Measurements from ENCODE around the gene FES.
"Not testable (repeated sequence)": the region's sequence is repeated elsewhere in the genome, so short reads cannot be mapped to it uniquely, and the experiment has no call there.

DNA sequence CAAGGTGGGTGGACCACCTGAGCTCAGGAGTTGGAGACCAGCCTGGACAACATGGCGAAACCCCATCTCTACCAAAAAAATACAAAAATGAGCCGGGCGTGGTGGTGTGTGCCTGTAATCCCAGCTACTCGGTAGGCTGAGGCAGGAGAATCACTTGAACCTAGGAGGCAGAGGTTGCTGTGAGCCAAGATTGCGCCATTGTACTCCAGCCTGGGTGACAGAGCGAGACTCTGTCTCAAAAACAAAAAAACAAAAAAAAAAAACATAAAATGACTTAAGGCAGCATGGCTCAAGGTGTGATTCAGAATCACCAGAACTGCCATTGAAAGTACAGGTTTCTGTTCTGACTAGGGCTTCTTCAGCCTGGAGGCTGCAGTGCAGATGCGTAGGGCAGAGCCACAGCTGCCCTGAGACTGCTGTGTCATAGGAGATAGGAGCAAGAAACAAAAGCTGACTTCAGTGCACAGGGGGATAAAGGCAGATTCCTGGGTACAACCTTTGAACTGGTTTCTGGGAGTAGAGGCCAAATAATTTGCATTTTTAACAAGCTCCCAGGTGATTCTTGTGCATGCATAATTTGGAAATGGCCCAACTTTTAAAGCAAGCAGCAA, 38.5 kb downstream of the FES start:
- TF ChIP-seq, protein P1, sequence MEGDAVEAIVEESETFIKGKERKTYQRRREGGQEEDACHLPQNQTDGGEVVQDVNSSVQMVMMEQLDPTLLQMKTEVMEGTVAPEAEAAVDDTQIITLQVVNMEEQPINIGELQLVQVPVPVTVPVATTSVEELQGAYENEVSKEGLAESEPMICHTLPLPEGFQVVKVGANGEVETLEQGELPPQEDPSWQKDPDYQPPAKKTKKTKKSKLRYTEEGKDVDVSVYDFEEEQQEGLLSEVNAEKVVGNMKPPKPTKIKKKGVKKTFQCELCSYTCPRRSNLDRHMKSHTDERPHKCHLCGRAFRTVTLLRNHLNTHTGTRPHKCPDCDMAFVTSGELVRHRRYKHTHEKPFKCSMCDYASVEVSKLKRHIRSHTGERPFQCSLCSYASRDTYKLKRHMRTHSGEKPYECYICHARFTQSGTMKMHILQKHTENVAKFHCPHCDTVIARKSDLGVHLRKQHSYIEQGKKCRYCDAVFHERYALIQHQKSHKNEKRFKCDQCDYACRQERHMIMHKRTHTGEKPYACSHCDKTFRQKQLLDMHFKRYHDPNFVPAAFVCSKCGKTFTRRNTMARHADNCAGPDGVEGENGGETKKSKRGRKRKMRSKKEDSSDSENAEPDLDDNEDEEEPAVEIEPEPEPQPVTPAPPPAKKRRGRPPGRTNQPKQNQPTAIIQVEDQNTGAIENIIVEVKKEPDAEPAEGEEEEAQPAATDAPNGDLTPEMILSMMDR (IDR thresholded peaks at IDR 0.05; ENCODE audit: poor library complexity, severe bottlenecking): not testable (repeated sequence)
- TF ChIP-seq POLR2AphosphoS5 (IDR thresholded peaks at IDR 0.05); TAF1 (IDR thresholded peaks at IDR 0.05; ENCODE audit: low read depth); EP300 (conservative IDR thresholded peaks at IDR 0.05; ENCODE audit: poor library complexity, severe bottlenecking); RAD21 (conservative IDR thresholded peaks at IDR 0.05); EZH2 (IDR thresholded peaks at IDR 0.05; ENCODE audit: borderline replicate concordance, insufficient read depth, low read length, poor library complexity, severe bottlenecking); MXI1 (conservative IDR thresholded peaks at IDR 0.05; ENCODE audit: poor library complexity, severe bottlenecking): not testable (repeated sequence)
- TF ChIP-seq, protein P2, sequence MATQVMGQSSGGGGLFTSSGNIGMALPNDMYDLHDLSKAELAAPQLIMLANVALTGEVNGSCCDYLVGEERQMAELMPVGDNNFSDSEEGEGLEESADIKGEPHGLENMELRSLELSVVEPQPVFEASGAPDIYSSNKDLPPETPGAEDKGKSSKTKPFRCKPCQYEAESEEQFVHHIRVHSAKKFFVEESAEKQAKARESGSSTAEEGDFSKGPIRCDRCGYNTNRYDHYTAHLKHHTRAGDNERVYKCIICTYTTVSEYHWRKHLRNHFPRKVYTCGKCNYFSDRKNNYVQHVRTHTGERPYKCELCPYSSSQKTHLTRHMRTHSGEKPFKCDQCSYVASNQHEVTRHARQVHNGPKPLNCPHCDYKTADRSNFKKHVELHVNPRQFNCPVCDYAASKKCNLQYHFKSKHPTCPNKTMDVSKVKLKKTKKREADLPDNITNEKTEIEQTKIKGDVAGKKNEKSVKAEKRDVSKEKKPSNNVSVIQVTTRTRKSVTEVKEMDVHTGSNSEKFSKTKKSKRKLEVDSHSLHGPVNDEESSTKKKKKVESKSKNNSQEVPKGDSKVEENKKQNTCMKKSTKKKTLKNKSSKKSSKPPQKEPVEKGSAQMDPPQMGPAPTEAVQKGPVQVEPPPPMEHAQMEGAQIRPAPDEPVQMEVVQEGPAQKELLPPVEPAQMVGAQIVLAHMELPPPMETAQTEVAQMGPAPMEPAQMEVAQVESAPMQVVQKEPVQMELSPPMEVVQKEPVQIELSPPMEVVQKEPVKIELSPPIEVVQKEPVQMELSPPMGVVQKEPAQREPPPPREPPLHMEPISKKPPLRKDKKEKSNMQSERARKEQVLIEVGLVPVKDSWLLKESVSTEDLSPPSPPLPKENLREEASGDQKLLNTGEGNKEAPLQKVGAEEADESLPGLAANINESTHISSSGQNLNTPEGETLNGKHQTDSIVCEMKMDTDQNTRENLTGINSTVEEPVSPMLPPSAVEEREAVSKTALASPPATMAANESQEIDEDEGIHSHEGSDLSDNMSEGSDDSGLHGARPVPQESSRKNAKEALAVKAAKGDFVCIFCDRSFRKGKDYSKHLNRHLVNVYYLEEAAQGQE (IDR thresholded peaks at IDR 0.05; ENCODE audit: borderline replicate concordance): not testable (repeated sequence)
